Heart right ventricle (tissue), 16 donors: ENCODE results near the gene CALM3. TPM values are rescaled to one million over a fixed set of nuclear protein-coding genes. Genes with fewer than 3 reads are reported as not detected.
A peak's percentile ranks its signal among the peaks of the same experiment; 100 is the strongest.
"Not testable (repeated sequence)": the region's sequence is repeated elsewhere in the genome, so short reads cannot be mapped to it uniquely, and the experiment has no call there.

Experiments
- ATAC-seq, 8 donors: fragments of 200-7000 bp; cut with Tn5 transposase; one replicate each; pipeline ENCODE4 v1.9.1; 2020; ENCODE audit warnings: mild to moderate bottlenecking in 8 of 8, moderate library complexity in 8 of 8, moderate number of reproducible peaks in 1 of 8
- DNase-seq, 2 donors: peaks; one replicate each; pipeline ENCODE4 v3.0.0-alpha.2; 2020
- H3K27ac ChIP-seq, 10 donors: fragments of 200-600 bp; sonication (generic) in 2 of 10; one replicate each; pipeline versions ENCODE4 v1.5.0 to v1.8.0; 2020 to 2022; ENCODE audit warnings: mild to moderate bottlenecking in 3 of 10
- H3K27me3 ChIP-seq, 7 donors: fragments of 200-600 bp; one replicate each; pipeline ENCODE4 v1.8.0; 2021 to 2022; ENCODE audit warnings: mild to moderate bottlenecking in 2 of 7
- H3K36me3 ChIP-seq, 9 donors: fragments of 200-600 bp; sonication (generic) in 1 of 9; one replicate each; pipeline versions ENCODE4 v1.5.0 to v1.8.0; 2020 to 2022; ENCODE audit warnings: mild to moderate bottlenecking in 2 of 9
- H3K4me1 ChIP-seq, 9 donors: fragments of 200-600 bp; sonication (generic) in 1 of 9; one replicate each; pipeline versions ENCODE4 v1.5.0 to v1.8.0; 2020 to 2022; ENCODE audit warnings: mild to moderate bottlenecking in 4 of 9
- H3K4me3 ChIP-seq, 10 donors: fragments of 200-600 bp; sonication (generic) in 2 of 10; one replicate each; pipeline versions ENCODE4 v1.5.0 to v1.8.0; 2020 to 2022; ENCODE audit warnings: mild to moderate bottlenecking in 7 of 10, moderate library complexity in 2 of 10
- H3K9me3 ChIP-seq, 11 donors: fragments of 200-600 bp in 10 of 11; sonication (generic) in 2 of 11; one replicate each; pipeline versions ENCODE4 v1.5.0 to v1.8.0; 2013 to 2022; ENCODE audit warnings: mild to moderate bottlenecking in 2 of 11, control low read depth in 1 of 11, moderate library complexity in 1 of 11
- CTCF ChIP-seq, 9 donors: fragments of 200-600 bp; sonication (generic) in 2 of 9; IDR thresholded peaks; one replicate each; pipeline versions ENCODE4 v1.5.0 to v1.8.0; 2021 to 2022; ENCODE audit warnings: antibody characterized with exemption in 9 of 9, mild to moderate bottlenecking in 5 of 9, moderate library complexity in 1 of 9
- WGBS, 2 donors: extraction: QIAGEN DNeasy Blood & Tissue Kit; methylation state at CpG; one replicate each; pipeline ENCODE4 v1.1.7; 2013; ENCODE audit warnings: inconsistent platforms in 1 of 2; 5-methylcytosine and 5-hydroxymethylcytosine counted together
- intact Hi-C, 10 donors: fragments of 100-400 bp; cut with DNase I; formaldehyde crosslinking; loops; one replicate each; pipeline versions ENCODE4 v1.11.1 to v1.14.2; 2022
- polyA plus RNA-seq, 2 donors: library from polyadenylated mRNA; stranded (reverse); fragments of 200-250 nt; gene quantifications; one replicate each; pipeline ENCODE4 v1.2.3, GENCODE V29; 2013
- total RNA-seq, 10 donors: library from RNA; stranded (reverse); fragmentation: NEBNext Ultra II Directional in 3 of 10; extraction: Animal tissue kit (Norgen Biotek cat#: 25700) in 3 of 10; gene quantifications; one replicate each; pipeline versions ENCODE4 v1.2.1 to v1.2.4, GENCODE V29; 2021 to 2023
- donor health status: Arrhythmogenic right ventricular cardiomyopathy.
- donor health status: ischemic (EF 13 %, LVEDD 7.1; RV severe dilation, severe dysfunction).
- donor health status: healthy with polysubstance abuse.
- donor health status: DM: no; HTN: yes; CAD: no.
- donor health status: DM: no; HTN: no; CAD: no.
- donor health status: ischemic (EF 25% LVEDD 6.9; RV normal size, moderate dysfunction).
- donor health status: ischemic (EF 25% LVEDD 5.7; RV mildly dilated, moderate dysfunction).
- donor health status: healthy.
- donor health status: DM: yes; HTN: yes; CAD: no.
- donor health status: Ischemic cardiomyopathy.
- donor health status: ischemic (EF 35%, LVEDD 5.7; RV mildly dilated, moderate dysfunction).
- donor health status: nonischemic (EF 11% LVEDD 7.7; RV severe dilation, severe dysfunction).
- donor health status: DM: yes; HTN: yes; CAD: no.
- donor health status: PGD.
- donor health status: ischemic (EF 29% LVEDD 5.4; RV normal size, mild dysfunction).
- donor health status: nonischemic (EF 23%, LVEDD 6.1; RV moderate dilation, normal function).

The CALM3 gene
- total and polyA plus RNA-seq, 12 donors = 214 to 488 (median 298) TPM

- Histone ChIP-seq H3K4me1 (peaks cover 0 to 17% (median 0%) of the 10 kb centered on the region in 9 donors), H3K9me3 (peaks cover 0 to 31% (median 3%) of the 10 kb centered on the region in 11 donors), H3K27ac (peak overlapping the region in 1 of 10 donors; percentile 11), H3K27me3 (no peaks in the 10 kb centered on the region), H3K36me3 (no peaks in the 10 kb centered on the region), H3K4me3 (no peak overlapping the region)
- no peak for DNase-seq
- no peak for TF ChIP-seq CTCF (IDR thresholded peaks at IDR 0.05)
- intact Hi-C loops = no loop called here
- 35 to 39% methylated on average over 2 of the region's 2 CpGs for WGBS, 2 donors
- ATAC-seq = no peak
Observed at GRCh38 chr19:46555628-46556280, 45.4 kb upstream of the CALM3 start.

- H3K36me3 ChIP-seq, DNase-seq, intact Hi-C loops, H3K27me3 ChIP-seq, H3K4me3 ChIP-seq, ATAC-seq: not testable (repeated sequence)
- Histone ChIP-seq H3K4me1 (peaks cover 0 to 12% (median 0%) of the 10 kb centered on the region in 9 donors), H3K27ac (peak overlapping the region in 1 of 10 donors; percentile 11), H3K9me3 (peaks cover 0 to 25% (median 0%) of the 10 kb centered on the region in 11 donors)
- 88 to 89% methylated on average over 5 of the region's 5 CpGs for WGBS, 2 donors
Observed at GRCh38 chr19:46556471-46556870, 44.7 kb upstream of the CALM3 start.

- H3K36me3 ChIP-seq = no peaks in the 10 kb centered on the region
- intact Hi-C loops = no loop called here
- WGBS, 2 donors = 92 to 96% methylated on average over 9 of the region's 9 CpGs
- ATAC-seq (no peak), DNase-seq (no peak)
- H3K27me3 ChIP-seq = no peaks in the 10 kb centered on the region
- H3K4me3 ChIP-seq = no peak overlapping the region
- no peak overlapping the region for H3K27ac ChIP-seq
- H3K4me1 ChIP-seq = peaks cover 0 to 7% (median 0%) of the 10 kb centered on the region in 9 donors
- H3K9me3 ChIP-seq = peaks cover 0 to 14% (median 0%) of the 10 kb centered on the region in 11 donors
- TF ChIP-seq CTCF (IDR thresholded peaks at IDR 0.05) = no peak
Observed at GRCh38 chr19:46559203-46559602, 41.9 kb upstream of the CALM3 start.

- H3K4me3 ChIP-seq, ATAC-seq, H3K36me3 ChIP-seq, H3K27me3 ChIP-seq, DNase-seq, intact Hi-C loops, H3K27ac ChIP-seq, H3K4me1 ChIP-seq: not testable (repeated sequence)
- peaks cover 0 to 13% (median 0%) of the 10 kb centered on the region in 11 donors for H3K9me3 ChIP-seq
- WGBS, 2 donors = 92 to 94% methylated on average over 8 of the region's 8 CpGs
Observed at GRCh38 chr19:46559675-46560074, 41.5 kb upstream of the CALM3 start.

- no peak for TF ChIP-seq CTCF (IDR thresholded peaks at IDR 0.05)
- Histone ChIP-seq H3K9me3 (no peaks in the 10 kb centered on the region), H3K27ac (no peak overlapping the region), H3K4me1 (no peaks in the 10 kb centered on the region), H3K4me3 (no peak overlapping the region), H3K27me3 (no peaks in the 10 kb centered on the region), H3K36me3 (no peaks in the 10 kb centered on the region)
- intact Hi-C loops = no loop called here
- DNase-seq (no peak), ATAC-seq (no peak)
Observed at GRCh38 chr19:46564701-46565100, 36.4 kb upstream of the CALM3 start.
